ENCODE data around the gene SPATA6.
"Not testable (repeated sequence)": the region's sequence is repeated elsewhere in the genome, so short reads cannot be mapped to it uniquely, and the experiment has no call there.

SPATA6 gene

GRCh38 chr1:48469616-48470480, 2.2 kb downstream of the SPATA6 start:
- no peak overlapping the region for H3K4me3 ChIP-seq (ENCODE audit: low read length)
- DNase-seq (ENCODE audit: low read depth, low spot score): no peak

- no peak overlapping the region for H3K4me3 ChIP-seq (ENCODE audit: low read length)
Measured at GRCh38 chr1:48466594-48466993, 5.4 kb downstream of the SPATA6 start.

DNA sequence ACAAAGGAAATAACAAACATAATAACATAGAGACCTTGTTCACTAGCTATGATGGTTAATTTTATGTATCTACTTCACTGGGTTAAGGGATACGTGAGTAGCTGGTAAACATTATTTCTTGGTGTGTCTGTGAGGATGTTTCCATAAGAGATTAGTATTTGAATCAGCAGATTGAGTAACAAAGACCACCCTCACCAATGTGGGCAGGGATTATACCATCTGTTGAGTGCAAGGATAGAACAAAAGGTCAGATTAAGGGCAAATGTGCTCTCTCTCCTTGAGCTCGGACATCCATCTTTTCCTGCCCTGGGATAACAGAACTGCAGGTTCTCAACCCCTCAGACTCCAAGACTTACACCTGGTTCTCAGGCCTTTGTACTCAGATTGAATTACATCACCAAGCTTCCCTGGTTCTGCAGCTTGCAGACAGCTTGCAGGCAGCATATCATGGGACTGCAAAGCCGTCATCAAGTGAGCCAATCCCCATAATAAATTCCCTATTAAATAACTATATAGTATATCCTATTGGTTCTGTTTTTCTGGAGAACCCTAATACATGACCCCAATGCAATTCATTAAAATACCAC, 9.2 kb downstream of the SPATA6 start:
- no peak for DNase-seq (ENCODE audit: low read depth, low spot score)

More at GRCh38 chr1:48466594-48466993, 5.4 kb downstream of the SPATA6 start:
- no peak for DNase-seq (ENCODE audit: low read depth, low spot score)

GRCh38 chr1:48450505-48450904, 21.5 kb downstream of the SPATA6 start:
- DNase-seq (ENCODE audit: low read depth, low spot score): no peak
- no peak overlapping the region for H3K4me3 ChIP-seq (ENCODE audit: low read length)

More for the DNA sequence above, 9.2 kb downstream of the SPATA6 start:
- no peak overlapping the region for H3K4me3 ChIP-seq (ENCODE audit: low read length)

- no peak overlapping the region for H3K4me3 ChIP-seq (ENCODE audit: low read length)
- DNase-seq (ENCODE audit: low read depth, low spot score): no peak
Measured at GRCh38 chr1:48448932-48449331, 23.1 kb downstream of the SPATA6 start.

DNA sequence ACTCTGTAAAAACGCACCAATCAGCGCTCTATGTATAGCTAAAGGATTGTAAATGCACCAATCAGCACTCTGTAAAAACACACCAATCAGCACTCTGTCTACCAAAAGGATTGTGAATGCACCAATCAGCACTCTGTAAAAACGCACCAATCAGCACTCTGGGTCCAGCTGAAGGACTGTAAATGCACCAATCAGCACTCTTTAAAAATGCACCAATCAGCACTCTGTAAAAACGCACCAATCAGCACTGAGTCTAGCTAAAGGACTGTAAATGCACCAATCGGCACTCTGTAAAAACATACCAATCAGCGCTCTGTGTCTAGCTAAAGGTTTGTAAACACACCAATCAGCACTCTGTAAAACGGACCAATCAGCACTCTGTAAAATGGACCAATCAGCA, 27.8 kb downstream of the SPATA6 start:
- not testable (repeated sequence) for DNase-seq (ENCODE audit: low read depth, low spot score); H3K4me3 ChIP-seq (ENCODE audit: low read length)

- no peak overlapping the region for H3K4me3 ChIP-seq (ENCODE audit: low read length)
- DNase-seq (ENCODE audit: low read depth, low spot score): no peak
Measured at GRCh38 chr1:48442864-48443619, 29.0 kb downstream of the SPATA6 start.

DNA sequence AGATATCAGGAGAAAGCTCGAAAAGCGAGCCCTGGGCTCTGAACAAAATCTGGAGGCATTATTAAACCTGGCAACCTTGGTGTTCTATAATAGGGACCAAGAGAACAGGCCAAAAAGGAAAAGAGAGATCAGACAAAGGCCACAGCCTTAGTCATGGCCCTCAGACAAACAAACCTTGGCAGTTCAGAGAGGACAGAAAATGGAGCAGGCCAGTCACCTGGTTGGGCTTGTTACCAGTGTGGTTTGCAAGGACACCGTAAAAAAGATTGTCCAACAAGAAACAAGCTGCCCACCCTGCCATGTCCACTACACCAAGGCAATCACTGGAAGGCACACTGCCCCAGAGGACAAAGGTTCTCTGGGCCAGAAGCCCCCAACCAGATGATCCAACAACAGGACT, 31.2 kb downstream of the SPATA6 start:
- not testable (repeated sequence) for DNase-seq (ENCODE audit: low read depth, low spot score); H3K4me3 ChIP-seq (ENCODE audit: low read length)

- DNase-seq (ENCODE audit: low read depth, low spot score): no peak
- H3K4me3 ChIP-seq (ENCODE audit: low read length): no peak overlapping the region
Measured at GRCh38 chr1:48439380-48439779, 32.6 kb downstream of the SPATA6 start.

DNA sequence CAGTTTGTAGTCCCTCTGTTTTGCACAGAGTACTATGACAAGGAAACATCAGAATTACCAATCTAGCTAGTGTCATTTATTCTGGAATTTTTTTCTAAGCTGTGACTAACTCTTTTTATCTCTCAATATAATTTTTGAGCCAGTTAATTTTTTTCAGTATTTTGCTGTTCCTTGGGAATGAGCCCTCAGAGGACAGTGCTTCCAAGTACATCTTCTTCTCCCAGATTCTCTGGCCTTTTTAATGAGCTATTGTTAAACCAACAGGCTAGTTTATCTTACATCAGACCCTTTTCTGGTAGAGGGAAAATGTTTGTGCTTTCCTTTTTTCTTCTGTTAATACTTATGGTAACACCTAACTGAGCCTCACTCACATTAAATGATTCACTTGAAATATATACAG, 34.6 kb downstream of the SPATA6 start:
- DNase-seq (ENCODE audit: low read depth, low spot score): not testable (repeated sequence)

DNA sequence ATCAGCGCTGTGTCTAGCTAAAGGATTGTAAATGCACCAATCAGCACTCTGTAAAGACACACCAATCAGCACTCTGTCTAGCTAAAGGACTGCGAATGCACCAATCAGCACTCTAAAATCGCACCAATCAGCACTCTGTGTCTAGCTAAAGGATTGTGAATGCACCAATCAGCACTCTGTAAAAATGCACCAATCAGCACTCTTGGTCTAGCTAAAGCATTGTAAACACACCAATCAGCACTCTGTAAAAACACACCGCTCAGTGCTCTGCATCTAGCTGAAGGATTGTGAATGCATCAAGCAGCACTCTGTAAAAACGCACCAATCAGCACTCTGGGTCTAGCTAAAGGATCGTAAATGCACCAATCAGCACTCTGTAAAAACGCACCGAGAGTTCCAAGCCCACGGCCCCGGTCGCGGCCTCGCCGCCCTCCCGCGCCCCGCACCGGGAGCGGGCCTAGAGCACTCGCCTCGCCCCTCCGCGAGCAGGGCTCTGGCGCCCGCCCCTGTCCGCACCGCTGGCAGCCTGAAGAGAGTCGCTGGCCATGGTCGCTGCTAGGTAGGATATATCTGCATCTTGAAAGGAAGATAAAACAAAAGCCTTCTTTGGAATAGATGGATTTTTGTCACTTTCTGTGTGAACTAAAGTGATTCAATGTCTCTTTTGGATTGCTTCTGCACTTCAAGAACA, 36.5 kb downstream of the SPATA6 start:
- H3K4me3 ChIP-seq (ENCODE audit: low read length); DNase-seq (ENCODE audit: low read depth, low spot score): not testable (repeated sequence)

More for the DNA sequence above, 34.6 kb downstream of the SPATA6 start:
- not testable (repeated sequence) for H3K4me3 ChIP-seq (ENCODE audit: low read length)

GRCh38 chr1:48430832-48431231, 41.2 kb downstream of the SPATA6 start:
- H3K4me3 ChIP-seq (ENCODE audit: low read length): no peak overlapping the region
- DNase-seq (ENCODE audit: low read depth, low spot score): no peak

- no peak overlapping the region for H3K4me3 ChIP-seq (ENCODE audit: low read length)
- no peak for DNase-seq (ENCODE audit: low read depth, low spot score)
Measured at GRCh38 chr1:48422009-48422408, 50.0 kb downstream of the SPATA6 start.

- H3K4me3 ChIP-seq (ENCODE audit: low read length): no peak overlapping the region
- no peak for DNase-seq (ENCODE audit: low read depth, low spot score)
Measured at GRCh38 chr1:48418742-48419141, 53.3 kb downstream of the SPATA6 start.

DNA sequence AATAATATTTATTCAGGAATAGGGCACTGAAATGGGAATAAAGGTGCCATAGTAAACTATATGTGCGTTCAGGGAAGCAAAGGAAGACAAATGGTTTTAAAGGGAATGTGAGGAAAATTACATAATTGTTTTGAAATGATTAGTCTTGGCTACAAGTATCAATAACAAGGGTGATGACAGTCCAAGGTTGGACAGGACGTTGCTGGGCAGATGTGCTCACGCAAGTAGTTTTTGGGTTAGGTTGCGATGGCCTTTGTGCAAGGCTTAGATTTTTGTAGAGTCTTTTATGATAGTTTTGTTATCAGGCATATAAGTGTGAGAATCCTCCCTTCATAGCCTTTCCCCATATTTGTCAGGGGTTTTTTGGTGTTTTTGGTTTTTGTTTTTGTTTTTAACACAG, 57.0 kb downstream of the SPATA6 start:
- no peak for DNase-seq (ENCODE audit: low read depth, low spot score)
- no peak overlapping the region for H3K4me3 ChIP-seq (ENCODE audit: low read length)

DNA sequence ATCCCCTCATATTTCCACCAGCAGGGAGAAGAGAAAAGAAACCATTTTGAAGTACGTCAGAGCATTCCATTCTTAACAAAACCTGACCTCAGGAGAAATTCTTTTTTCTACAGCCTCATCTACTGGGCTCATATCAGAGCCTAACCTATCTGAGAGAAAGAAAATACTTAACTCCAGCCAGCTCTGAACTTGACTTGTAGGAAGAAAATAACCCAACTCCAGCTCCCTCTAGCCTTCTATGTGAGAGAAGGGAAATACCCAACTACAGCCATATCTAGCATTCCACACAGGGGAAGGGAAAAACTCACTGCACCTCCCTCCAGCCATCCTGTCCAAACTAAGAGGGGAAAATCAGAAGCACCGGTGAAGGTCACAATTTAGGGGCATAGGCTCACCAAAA, 57.7 kb downstream of the SPATA6 start:
- H3K4me3 ChIP-seq (ENCODE audit: low read length): no peak overlapping the region

GRCh38 chr1:48405940-48406339, 66.1 kb downstream of the SPATA6 start:
- DNase-seq (ENCODE audit: low read depth, low spot score): no peak
- no peak overlapping the region for H3K4me3 ChIP-seq (ENCODE audit: low read length)

More for the DNA sequence above, 57.7 kb downstream of the SPATA6 start:
- DNase-seq (ENCODE audit: low read depth, low spot score): no peak

DNA sequence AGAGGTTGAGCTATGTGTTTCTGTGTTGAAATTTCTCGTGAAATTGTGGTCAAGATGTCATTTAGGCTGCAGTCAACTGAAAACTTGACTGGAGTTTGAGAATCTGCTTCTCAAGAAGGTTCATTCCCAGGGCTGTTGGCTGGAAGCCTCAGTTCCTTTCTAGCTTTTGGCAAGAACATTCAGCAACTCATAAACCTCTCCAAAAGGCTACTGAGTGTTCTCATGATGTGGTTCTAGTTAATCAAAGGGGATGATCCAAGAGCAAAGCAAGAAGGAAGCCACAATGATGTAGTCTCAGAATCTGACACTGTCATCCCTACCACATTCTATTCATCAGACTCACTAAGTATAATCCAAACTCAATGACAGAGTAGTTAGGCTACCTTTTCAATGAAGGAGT, 66.6 kb downstream of the SPATA6 start:
- DNase-seq (ENCODE audit: low read depth, low spot score): no peak
- no peak overlapping the region for H3K4me3 ChIP-seq (ENCODE audit: low read length)

DNA sequence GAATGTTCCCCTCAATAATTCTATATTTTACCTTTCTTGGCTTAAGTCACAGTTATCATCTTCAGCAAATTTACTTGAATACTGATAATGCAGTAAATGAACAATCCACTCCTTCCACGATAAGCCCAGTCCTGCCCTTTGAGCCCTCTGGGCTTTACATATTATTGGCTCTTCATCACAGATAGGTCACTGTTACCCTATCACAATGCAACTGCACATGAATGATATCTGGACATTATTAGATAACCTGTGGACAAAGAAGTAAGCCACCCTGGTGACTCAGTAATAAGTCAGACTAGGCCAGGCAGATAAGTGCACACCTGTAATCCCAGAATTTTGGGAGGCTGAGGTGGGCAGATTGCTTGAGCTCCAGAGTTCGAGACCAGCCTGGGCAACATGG, 69.4 kb downstream of the SPATA6 start:
- no peak for DNase-seq (ENCODE audit: low read depth, low spot score)
- no peak overlapping the region for H3K4me3 ChIP-seq (ENCODE audit: low read length)
